ENCODE data around the gene POLE2. TPM values are rescaled to one million over a fixed set of nuclear protein-coding genes. Genes with fewer than 3 reads are reported as not detected.

The POLE2 gene
- total and polyA plus RNA-seq, 2 of the 13 experiments (the other 11 are each of a cell fraction or from before 2014, with no cell fraction given) = 16.6 to 37.0 TPM

- TF ChIP-seq AHDC1 (CRISPR knock-in tag; IDR thresholded peaks at IDR 0.05; ENCODE audit: borderline replicate concordance) = peak; percentile 88; the same call in 1 of the 2 replicates
- peak; percentile 91 for TF ChIP-seq HDAC1 (CRISPR knock-in tag; IDR thresholded peaks at IDR 0.05)
- peak; percentile 75 for TF ChIP-seq CEBPB (IDR thresholded peaks at IDR 0.05; ENCODE audit: borderline replicate concordance, low read depth, low read length)
- peak; percentile 96 for TF ChIP-seq ZNF670 (CRISPR knock-in tag; IDR thresholded peaks at IDR 0.05; ENCODE audit: borderline replicate concordance)
- TF ChIP-seq, protein P1, sequence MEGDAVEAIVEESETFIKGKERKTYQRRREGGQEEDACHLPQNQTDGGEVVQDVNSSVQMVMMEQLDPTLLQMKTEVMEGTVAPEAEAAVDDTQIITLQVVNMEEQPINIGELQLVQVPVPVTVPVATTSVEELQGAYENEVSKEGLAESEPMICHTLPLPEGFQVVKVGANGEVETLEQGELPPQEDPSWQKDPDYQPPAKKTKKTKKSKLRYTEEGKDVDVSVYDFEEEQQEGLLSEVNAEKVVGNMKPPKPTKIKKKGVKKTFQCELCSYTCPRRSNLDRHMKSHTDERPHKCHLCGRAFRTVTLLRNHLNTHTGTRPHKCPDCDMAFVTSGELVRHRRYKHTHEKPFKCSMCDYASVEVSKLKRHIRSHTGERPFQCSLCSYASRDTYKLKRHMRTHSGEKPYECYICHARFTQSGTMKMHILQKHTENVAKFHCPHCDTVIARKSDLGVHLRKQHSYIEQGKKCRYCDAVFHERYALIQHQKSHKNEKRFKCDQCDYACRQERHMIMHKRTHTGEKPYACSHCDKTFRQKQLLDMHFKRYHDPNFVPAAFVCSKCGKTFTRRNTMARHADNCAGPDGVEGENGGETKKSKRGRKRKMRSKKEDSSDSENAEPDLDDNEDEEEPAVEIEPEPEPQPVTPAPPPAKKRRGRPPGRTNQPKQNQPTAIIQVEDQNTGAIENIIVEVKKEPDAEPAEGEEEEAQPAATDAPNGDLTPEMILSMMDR (CRISPR knock-in tag; IDR thresholded peaks at IDR 0.05) = no peak
- TF ChIP-seq ZNF580 (CRISPR knock-in tag; IDR thresholded peaks at IDR 0.05; ENCODE audit: borderline replicate concordance, low read depth) = peak; percentile 81; the same call in 1 of the 2 replicates
- TF ChIP-seq YY1 (IDR thresholded peaks at IDR 0.05; ENCODE audit: insufficient read depth, insufficient replicate concordance, low read depth, low read length) = peak; percentile 43
- no peak; the same call in 1 of the 2 replicates for TF ChIP-seq ARID2 (CRISPR knock-in tag; IDR thresholded peaks at IDR 0.05; ENCODE audit: borderline replicate concordance)
- TF ChIP-seq, protein P2, sequence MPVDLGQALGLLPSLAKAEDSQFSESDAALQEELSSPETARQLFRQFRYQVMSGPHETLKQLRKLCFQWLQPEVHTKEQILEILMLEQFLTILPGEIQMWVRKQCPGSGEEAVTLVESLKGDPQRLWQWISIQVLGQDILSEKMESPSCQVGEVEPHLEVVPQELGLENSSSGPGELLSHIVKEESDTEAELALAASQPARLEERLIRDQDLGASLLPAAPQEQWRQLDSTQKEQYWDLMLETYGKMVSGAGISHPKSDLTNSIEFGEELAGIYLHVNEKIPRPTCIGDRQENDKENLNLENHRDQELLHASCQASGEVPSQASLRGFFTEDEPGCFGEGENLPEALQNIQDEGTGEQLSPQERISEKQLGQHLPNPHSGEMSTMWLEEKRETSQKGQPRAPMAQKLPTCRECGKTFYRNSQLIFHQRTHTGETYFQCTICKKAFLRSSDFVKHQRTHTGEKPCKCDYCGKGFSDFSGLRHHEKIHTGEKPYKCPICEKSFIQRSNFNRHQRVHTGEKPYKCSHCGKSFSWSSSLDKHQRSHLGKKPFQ (CRISPR knock-in tag; IDR thresholded peaks at IDR 0.05; ENCODE audit: insufficient replicate concordance) = peak; percentile 93
- peak; percentile 73 for TF ChIP-seq RCOR2 (CRISPR knock-in tag; IDR thresholded peaks at IDR 0.05)
Measured at GRCh38 chr14:49641697-49642129, 46.3 kb downstream of the POLE2 start (continued).
